Chondrocyte (in vitro differentiated cells): ENCODE results near the gene GABBR2. TPM values are rescaled to one million over a fixed set of nuclear protein-coding genes. Genes with fewer than 3 reads are reported as not detected.

Source experiments
- DNase-seq: peaks from one replicate; pipeline ENCODE4 v3.0.0; 2021; ENCODE audit warnings: mixed read lengths, low spot score
- H3K27ac Mint-ChIP-seq: one replicate; pipeline ENCODE4 v1.8.0; 2021; ENCODE audit warnings: mild to moderate bottlenecking, moderate library complexity, mixed read lengths; ENCODE audit not compliant: unreplicated experiment
- H3K27me3 Mint-ChIP-seq: 2 replicates; pipeline ENCODE4 v1.8.0; 2021; ENCODE audit warnings: low read depth, mixed read lengths
- H3K36me3 Mint-ChIP-seq: 2 replicates; pipeline ENCODE4 v1.8.0; 2021; ENCODE audit warnings: low read depth, mixed read lengths
- H3K4me1 Mint-ChIP-seq: 2 replicates; pipeline ENCODE4 v1.8.0; 2021; ENCODE audit warnings: low read depth, mild to moderate bottlenecking, mixed read lengths
- H3K4me3 Mint-ChIP-seq: one replicate; pipeline ENCODE4 v1.8.0; 2021; ENCODE audit warnings: mild to moderate bottlenecking, moderate library complexity, mixed read lengths; ENCODE audit not compliant: unreplicated experiment
- H3K9me3 Mint-ChIP-seq: 2 replicates; pipeline ENCODE4 v1.8.0; 2021; ENCODE audit warnings: low read depth, mixed read lengths
- total RNA-seq: library from RNA; stranded (reverse); gene quantifications from 3 replicates; pipeline ENCODE4 v1.2.1, GENCODE V29; 2021
- TF ChIP-seq, protein P1 (sequence below): fragments of 200-600 bp; sonication (generic); IDR thresholded peaks from 2 replicates; pipeline ENCODE4 v1.5.0; 2021; ENCODE audit warnings: antibody characterized with exemption, mild to moderate bottlenecking, moderate library complexity

The GABBR2 gene
- total RNA-seq, 1 donor from 2014 or later = 0.12 TPM

DNA sequence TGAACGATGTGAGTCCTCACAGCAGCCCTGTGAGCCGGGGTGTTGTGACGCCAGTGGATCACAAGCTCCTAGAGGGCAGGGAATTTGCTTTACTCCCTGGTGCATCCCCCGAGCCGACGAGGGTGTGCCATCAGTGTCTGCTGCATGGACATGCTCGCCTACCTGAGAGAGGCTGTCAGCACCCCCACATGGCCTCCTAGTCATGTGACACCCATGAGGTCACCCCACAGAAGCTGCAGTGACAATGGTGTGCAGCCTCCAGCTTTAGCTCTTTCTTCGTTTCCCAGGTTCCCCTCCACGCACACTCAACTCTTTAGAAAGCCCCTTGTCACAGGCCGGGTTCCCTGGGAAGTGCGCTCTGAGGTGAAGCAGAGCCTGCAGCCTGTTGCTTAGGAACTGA, 19.8 kb upstream of the GABBR2 start:
- H3K4me1 Mint-ChIP-seq = no peaks in the 10 kb centered on the region
- DNase-seq = no peak
- H3K27me3 Mint-ChIP-seq = peaks cover 24% of the 10 kb centered on the region
- TF ChIP-seq, protein P1, sequence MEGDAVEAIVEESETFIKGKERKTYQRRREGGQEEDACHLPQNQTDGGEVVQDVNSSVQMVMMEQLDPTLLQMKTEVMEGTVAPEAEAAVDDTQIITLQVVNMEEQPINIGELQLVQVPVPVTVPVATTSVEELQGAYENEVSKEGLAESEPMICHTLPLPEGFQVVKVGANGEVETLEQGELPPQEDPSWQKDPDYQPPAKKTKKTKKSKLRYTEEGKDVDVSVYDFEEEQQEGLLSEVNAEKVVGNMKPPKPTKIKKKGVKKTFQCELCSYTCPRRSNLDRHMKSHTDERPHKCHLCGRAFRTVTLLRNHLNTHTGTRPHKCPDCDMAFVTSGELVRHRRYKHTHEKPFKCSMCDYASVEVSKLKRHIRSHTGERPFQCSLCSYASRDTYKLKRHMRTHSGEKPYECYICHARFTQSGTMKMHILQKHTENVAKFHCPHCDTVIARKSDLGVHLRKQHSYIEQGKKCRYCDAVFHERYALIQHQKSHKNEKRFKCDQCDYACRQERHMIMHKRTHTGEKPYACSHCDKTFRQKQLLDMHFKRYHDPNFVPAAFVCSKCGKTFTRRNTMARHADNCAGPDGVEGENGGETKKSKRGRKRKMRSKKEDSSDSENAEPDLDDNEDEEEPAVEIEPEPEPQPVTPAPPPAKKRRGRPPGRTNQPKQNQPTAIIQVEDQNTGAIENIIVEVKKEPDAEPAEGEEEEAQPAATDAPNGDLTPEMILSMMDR = no peak
- peaks cover 7% of the 10 kb centered on the region for H3K9me3 Mint-ChIP-seq
- no peak overlapping the region for H3K4me3 Mint-ChIP-seq
- H3K27ac Mint-ChIP-seq = no peak overlapping the region
- peaks cover 5% of the 10 kb centered on the region for H3K36me3 Mint-ChIP-seq

- no peak for DNase-seq
- H3K4me3 Mint-ChIP-seq = no peak overlapping the region
- no peaks in the 10 kb centered on the region for H3K36me3 Mint-ChIP-seq
- TF ChIP-seq, protein P1 = no peak
- peaks cover 7% of the 10 kb centered on the region for H3K9me3 Mint-ChIP-seq
- H3K27ac Mint-ChIP-seq = no peak overlapping the region
- H3K27me3 Mint-ChIP-seq = peaks cover 30% of the 10 kb centered on the region
- no peaks in the 10 kb centered on the region for H3K4me1 Mint-ChIP-seq
Observed at GRCh38 chr9:98727428-98727827, 18.7 kb upstream of the GABBR2 start.

GRCh38 chr9:98726735-98727134, 18.0 kb upstream of the GABBR2 start:
- Mint-ChIP-seq H3K27ac (no peak overlapping the region), H3K9me3 (peaks cover 7% of the 10 kb centered on the region), H3K27me3 (peaks cover 33% of the 10 kb centered on the region), H3K4me1 (no peaks in the 10 kb centered on the region), H3K4me3 (no peak overlapping the region), H3K36me3 (no peaks in the 10 kb centered on the region)
- no peak for DNase-seq
- TF ChIP-seq, protein P1 = no peak

- Mint-ChIP-seq H3K27ac (no peak overlapping the region), H3K4me3 (no peak overlapping the region), H3K27me3 (peaks cover 41% of the 10 kb centered on the region), H3K36me3 (no peaks in the 10 kb centered on the region), H3K4me1 (no peaks in the 10 kb centered on the region), H3K9me3 (peaks cover 7% of the 10 kb centered on the region)
- no peak for DNase-seq
- TF ChIP-seq, protein P1 = no peak
Observed at GRCh38 chr9:98724810-98725530, 16.2 kb upstream of the GABBR2 start.

GRCh38 chr9:98721643-98722042, 12.9 kb upstream of the GABBR2 start:
- Mint-ChIP-seq H3K27ac (no peak overlapping the region), H3K4me1 (no peaks in the 10 kb centered on the region)

More at GRCh38 chr9:98721643-98722042, 12.9 kb upstream of the GABBR2 start:
- peaks cover 59% of the 10 kb centered on the region for H3K27me3 Mint-ChIP-seq
- H3K36me3 Mint-ChIP-seq = no peaks in the 10 kb centered on the region
- H3K9me3 Mint-ChIP-seq = peaks cover 7% of the 10 kb centered on the region
- H3K4me3 Mint-ChIP-seq = no peak overlapping the region
- no peak for DNase-seq
- TF ChIP-seq, protein P1 = no peak
